ENCODE results near the gene ARRDC2. TPM values are rescaled to one million over a fixed set of nuclear protein-coding genes. Genes with fewer than 3 reads are reported as not detected.
"Not testable (repeated sequence)": the region's sequence is repeated elsewhere in the genome, so short reads cannot be mapped to it uniquely, and the experiment has no call there.

The ARRDC2 gene
- total and polyA plus RNA-seq, 10 of the 15 experiments (the other 5 are each of a cell fraction or from before 2014, with no cell fraction given), result 0.48 to 10.1 (median 4.8) TPM

GRCh38 chr19:18029617-18030338 is 21.8 kb downstream of the ARRDC2 start:
- Histone ChIP-seq H3K9ac (ENCODE audit: control insufficient read depth, insufficient read depth, low read length) (no peak overlapping the region), H3K4me2 (ENCODE audit: control insufficient read depth, insufficient read depth) (no peak overlapping the region), H3K4me3 (no peak overlapping the region), H3K9me3 (replicated peaks; ENCODE audit: control insufficient read depth, insufficient read depth, low read length) (no peaks in the 10 kb centered on the region), H3K79me2 (ENCODE audit: control insufficient read depth, insufficient read depth, low read length) (no peaks in the 10 kb centered on the region), H4K20me1 (ENCODE audit: control insufficient read depth, insufficient read depth) (no peaks in the 10 kb centered on the region), H3K27me3 (replicated peaks in 1 of 2; ENCODE audit: control insufficient read depth in 2 of 2, insufficient read depth in 2 of 2, low read length in 1 of 2) (no peaks in the 10 kb centered on the region), H3K27ac (ENCODE audit: control insufficient read depth, insufficient read depth) (no peak overlapping the region), H3K36me3 (ENCODE audit: control insufficient read depth in 2 of 2, insufficient read depth in 2 of 2, low read length in 1 of 2) (no peaks in the 10 kb centered on the region), H2AFZ (ENCODE audit: control insufficient read depth, low read depth, low read length) (no peak overlapping the region), H3K4me1 (ENCODE audit: control insufficient read depth, insufficient read depth, low read length) (no peaks in the 10 kb centered on the region)
- CTCF ChIA-PET, result interaction anchor here (0.8 kb wide), 1 partner anchor 222 kb away, joined by 3 read pairs; no protein-coding TSS in a partner anchor
- DNase-seq (ENCODE audit: low read depth, low spot score) (no peak), ATAC-seq (no peak; the same call in 2 of the 3 replicates), FAIRE-seq (no peak)
- SMC1A ChIA-PET (ENCODE audit: uncharacterized antibody, unreplicated experiment), result no interaction called here
- WGBS (ENCODE audit: insufficient coverage, insufficient replicate concordance, low lambda C conversion rate, missing lambda C conversion rate), result 74% methylated on average over 8 of the region's 8 CpGs
- POLR2A ChIA-PET, result interaction anchor here (1.4 kb wide), 1 partner anchor 19 kb away, joined by 3 read pairs; no protein-coding TSS in a partner anchor
- in situ Hi-C loops (cut with MboI), result no loop called here
- BruUV-seq (replicated peaks), result no TSS peak
- TF ChIP-seq EGR1 (IDR thresholded peaks at IDR 0.05; ENCODE audit: borderline replicate concordance in 1 of 2, low read depth in 2 of 2, low read length in 2 of 2) (no peak), ATF7 (IDR thresholded peaks at IDR 0.05; ENCODE audit: low read depth) (no peak), SMARCA5 (IDR thresholded peaks at IDR 0.05) (no peak), ZNF384 (IDR thresholded peaks at IDR 0.05; ENCODE audit: borderline replicate concordance, low read depth, low read length) (0 out of 2 replicates have a peak, but pooled peaks have one; percentile 30), MEF2B (IDR thresholded peaks at IDR 0.05; ENCODE audit: partially characterized antibody, poor library complexity, severe bottlenecking) (no peak), ZBTB40 (IDR thresholded peaks at IDR 0.05; ENCODE audit: borderline replicate concordance) (no peak), ESRRA (IDR thresholded peaks at IDR 0.05; ENCODE audit: low read length) (no peak)
- intact Hi-C loops (cut with micrococcal nuclease; ENCODE audit: unreplicated experiment), result no loop called here
- RAD21 ChIA-PET (ENCODE audit: unreplicated experiment), result interaction anchor here (1.3 kb wide), 1 partner anchor 15 kb away, joined by 3 read pairs; no protein-coding TSS in a partner anchor

- H3K27me3 ChIP-seq (replicated peaks in 1 of 2; ENCODE audit: control insufficient read depth in 2 of 2, insufficient read depth in 2 of 2, low read length in 1 of 2); H3K4me1 ChIP-seq (ENCODE audit: control insufficient read depth, insufficient read depth, low read length); H3K36me3 ChIP-seq (ENCODE audit: control insufficient read depth in 2 of 2, insufficient read depth in 2 of 2, low read length in 1 of 2); H2AFZ ChIP-seq (ENCODE audit: control insufficient read depth, low read depth, low read length); ATAC-seq; H3K9me3 ChIP-seq (replicated peaks; ENCODE audit: control insufficient read depth, insufficient read depth, low read length); POLR2A ChIA-PET; BruUV-seq (replicated peaks); H3K4me3 ChIP-seq; H4K20me1 ChIP-seq (ENCODE audit: control insufficient read depth, insufficient read depth); in situ Hi-C loops (cut with MboI); H3K79me2 ChIP-seq (ENCODE audit: control insufficient read depth, insufficient read depth, low read length); H3K4me2 ChIP-seq (ENCODE audit: control insufficient read depth, insufficient read depth); FAIRE-seq; H3K27ac ChIP-seq (ENCODE audit: control insufficient read depth, insufficient read depth); RAD21 ChIA-PET (ENCODE audit: unreplicated experiment); H3K9ac ChIP-seq (ENCODE audit: control insufficient read depth, insufficient read depth, low read length); DNase-seq (ENCODE audit: low read depth, low spot score); intact Hi-C loops (cut with micrococcal nuclease; ENCODE audit: unreplicated experiment): not testable (repeated sequence)
- 54% methylated on average over 5 of the region's 5 CpGs for WGBS (ENCODE audit: insufficient coverage, insufficient replicate concordance, low lambda C conversion rate, missing lambda C conversion rate)
- CTCF ChIA-PET, result interaction anchor here (1.6 kb wide), 1 partner anchor 32 kb away, joined by 4 read pairs; no protein-coding TSS in a partner anchor
- SMC1A ChIA-PET (ENCODE audit: uncharacterized antibody, unreplicated experiment), result interaction anchor here (0.7 to 1.0 kb wide), 2 partner anchors 12 to 18 kb away, joined by 3 read pairs; no protein-coding TSS in a partner anchor
Measured at GRCh38 chr19:18031401-18031800, 23.4 kb downstream of the ARRDC2 start.

All from GM12878 (cell line).